Measurements from ENCODE around the gene MAPKBP1.

The MAPKBP1 gene

DNA sequence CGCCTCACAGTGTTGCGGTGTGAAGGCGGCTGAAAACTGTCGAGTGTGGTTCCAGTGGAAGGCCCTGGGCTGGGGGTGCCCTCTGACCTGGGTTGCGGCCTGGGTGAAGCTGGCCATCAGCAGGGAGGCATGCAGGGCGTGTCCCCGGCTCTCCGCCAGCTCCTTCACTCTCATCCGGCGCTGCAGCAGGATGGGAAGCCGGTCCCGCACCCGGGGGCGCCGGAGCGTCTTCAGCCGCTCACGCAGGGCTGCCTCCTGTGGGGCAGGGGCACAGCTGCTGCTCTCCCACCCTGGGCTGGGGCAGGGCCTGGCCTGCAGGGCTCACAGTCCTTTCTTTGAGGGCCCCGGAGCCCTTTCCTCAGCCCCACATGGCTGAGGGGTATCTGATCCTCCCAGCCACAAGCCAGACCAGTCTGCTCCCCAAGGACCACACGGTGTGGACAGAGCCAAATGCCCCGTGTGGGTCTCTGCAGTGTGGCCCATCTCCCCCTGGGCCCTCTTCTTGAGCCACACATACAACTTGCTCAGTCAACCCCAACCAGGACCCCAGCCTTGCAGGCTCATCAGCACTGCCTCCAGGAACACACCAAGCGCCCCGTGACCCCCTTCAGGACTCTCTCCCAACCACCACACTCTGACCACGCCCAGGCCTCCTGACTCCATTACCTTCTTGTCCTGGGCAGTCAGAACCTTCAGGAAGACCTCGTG, 92.7 kb downstream of the MAPKBP1 start:
- Mint-ChIP-seq H3K9me3 (ENCODE audit: low read depth) (no peaks in the 10 kb centered on the region), H3K4me3 (no peak overlapping the region), H3K36me3 (no peaks in the 10 kb centered on the region), H3K4me1 (ENCODE audit: low read depth) (peaks cover 8% of the 10 kb centered on the region), H3K27me3 (no peaks in the 10 kb centered on the region), H3K27ac (no peak overlapping the region)

DNA sequence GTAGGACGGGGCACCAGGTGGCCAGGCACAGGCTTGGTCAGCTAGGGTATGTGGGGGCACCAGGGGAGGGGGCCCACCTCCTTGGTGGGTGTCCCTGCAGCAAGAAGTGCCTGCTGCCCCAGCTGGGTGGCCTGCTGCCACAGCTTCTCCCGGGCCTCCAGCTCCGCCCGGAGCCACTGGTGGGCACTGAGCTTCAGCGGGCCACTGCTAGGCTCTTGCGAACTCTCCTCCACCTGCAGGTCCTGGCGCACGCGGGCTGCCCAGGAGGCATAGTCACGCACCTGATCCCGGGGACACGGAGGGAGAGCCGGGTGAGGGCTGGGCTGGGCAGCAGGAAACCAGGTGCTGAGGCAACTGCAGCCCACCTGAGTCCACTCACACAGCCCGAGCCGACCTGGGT, 94.0 kb downstream of the MAPKBP1 start:
- Mint-ChIP-seq H3K4me1 (ENCODE audit: low read depth) (peaks cover 8% of the 10 kb centered on the region), H3K27ac (no peak overlapping the region), H3K4me3 (no peak overlapping the region)

DNA sequence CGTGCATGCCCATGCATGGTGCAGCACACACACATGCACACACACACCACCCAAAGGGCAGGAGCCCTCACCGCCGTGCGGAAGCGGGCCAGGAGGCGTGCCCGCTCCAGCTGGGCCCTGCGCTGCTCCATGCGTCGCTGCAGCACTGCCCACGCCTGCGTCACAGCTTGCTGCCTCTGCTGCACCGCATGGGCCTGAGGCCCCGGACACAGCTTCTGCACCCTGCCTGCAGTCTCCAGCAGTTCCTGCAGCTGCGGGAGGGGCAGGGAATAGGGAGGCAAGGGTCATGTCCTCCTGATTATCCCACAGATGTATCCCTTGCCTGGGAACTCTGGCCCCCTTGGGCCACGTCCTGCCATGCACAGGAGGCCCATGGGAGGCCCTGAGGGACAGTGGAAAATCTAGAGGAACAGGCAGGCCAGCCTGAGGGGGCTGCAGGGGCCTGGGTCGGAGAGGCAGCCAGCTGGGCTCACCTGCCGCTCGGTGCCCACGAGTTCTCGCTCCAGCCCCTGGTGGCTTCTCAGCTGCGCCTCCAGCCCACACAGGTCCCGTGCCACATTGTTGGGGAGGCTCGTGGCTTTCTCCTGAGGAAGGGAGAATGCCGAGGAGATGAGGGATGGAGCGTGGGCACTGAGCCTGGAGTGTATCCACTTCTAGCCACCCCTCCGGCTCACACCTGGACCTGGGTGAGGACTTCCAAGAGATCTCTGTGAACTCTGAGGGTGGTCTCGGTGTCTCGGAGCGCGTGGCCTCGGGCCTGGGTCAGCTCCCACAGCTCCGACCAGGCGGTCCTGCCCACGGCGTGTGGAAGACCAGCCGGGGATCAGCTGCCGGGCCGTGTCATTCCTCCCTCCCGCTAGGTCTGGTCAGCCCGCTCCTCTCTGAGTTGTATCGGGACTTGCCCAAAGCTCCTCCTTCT, 95.7 kb downstream of the MAPKBP1 start:
- Mint-ChIP-seq H3K36me3 (no peaks in the 10 kb centered on the region), H3K27ac (peak overlapping the region; percentile 81), H3K27me3 (no peaks in the 10 kb centered on the region), H3K9me3 (ENCODE audit: low read depth) (no peaks in the 10 kb centered on the region), H3K4me3 (no peak overlapping the region), H3K4me1 (ENCODE audit: low read depth) (peaks cover 8% of the 10 kb centered on the region)

More for the DNA sequence above, 94.0 kb downstream of the MAPKBP1 start:
- Mint-ChIP-seq H3K9me3 (ENCODE audit: low read depth) (no peaks in the 10 kb centered on the region), H3K36me3 (no peaks in the 10 kb centered on the region), H3K27me3 (no peaks in the 10 kb centered on the region)

DNA sequence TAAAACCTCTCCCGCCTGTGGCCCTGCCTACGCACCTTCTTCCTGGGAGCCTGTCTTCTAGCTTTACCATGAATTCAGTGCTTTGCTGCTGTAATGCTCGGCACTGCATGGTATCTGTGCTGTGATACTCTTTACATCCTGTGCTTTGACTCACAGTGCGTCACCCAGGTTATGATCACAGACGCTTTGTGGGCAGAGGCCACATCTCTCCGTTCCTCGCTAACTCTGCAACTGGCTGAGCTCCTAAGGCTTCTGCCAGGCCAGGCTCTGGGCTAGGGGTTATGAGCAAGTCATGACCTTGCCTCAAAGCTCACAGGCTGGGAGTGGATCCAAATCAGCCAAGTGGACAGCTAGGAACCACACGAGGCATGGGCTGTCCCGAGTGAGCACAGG, 96.4 kb downstream of the MAPKBP1 start:
- Mint-ChIP-seq H3K4me1 (ENCODE audit: low read depth) (peaks cover 8% of the 10 kb centered on the region), H3K36me3 (no peaks in the 10 kb centered on the region), H3K27ac (peak overlapping the region; percentile 81), H3K9me3 (ENCODE audit: low read depth) (no peaks in the 10 kb centered on the region), H3K27me3 (no peaks in the 10 kb centered on the region), H3K4me3 (no peak overlapping the region)

DNA sequence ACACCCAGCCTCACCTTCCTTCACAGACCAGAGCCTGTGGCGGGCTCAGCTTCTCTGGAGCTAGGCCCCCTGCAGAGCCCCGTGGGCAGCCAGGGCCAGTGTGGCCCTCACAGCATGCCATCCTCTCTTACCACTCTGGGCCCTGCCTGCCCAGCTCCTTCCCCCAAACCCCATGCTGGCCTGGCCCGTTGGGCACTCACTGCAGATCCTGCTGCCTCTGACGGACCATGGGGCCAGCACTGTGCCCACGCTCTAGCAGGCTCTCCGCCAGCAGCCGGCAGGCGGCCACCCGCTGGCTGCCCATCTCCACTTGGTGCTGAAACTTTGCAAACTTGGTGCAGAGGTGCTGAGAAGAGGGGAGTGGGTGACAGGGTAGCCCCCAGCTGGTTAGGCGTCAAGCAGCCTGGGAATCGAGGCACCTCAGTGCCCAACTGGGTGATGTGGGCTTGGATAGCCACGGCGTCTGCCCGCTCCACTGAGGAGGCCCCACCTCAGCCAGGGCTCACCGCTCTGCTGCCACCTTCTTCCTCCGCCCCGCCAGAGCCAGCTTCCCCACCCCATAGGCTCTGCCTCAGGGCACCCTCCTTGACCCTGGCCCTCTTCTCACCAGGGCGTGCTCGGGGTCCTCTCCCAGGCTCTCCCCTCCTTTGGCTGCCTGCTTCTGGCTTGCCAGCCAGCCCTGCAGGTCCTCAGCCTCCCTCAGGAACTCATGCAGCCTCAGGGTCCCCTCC, 97.1 kb downstream of the MAPKBP1 start:
- Mint-ChIP-seq H3K9me3 (ENCODE audit: low read depth) (no peaks in the 10 kb centered on the region), H3K27ac (no peak overlapping the region), H3K4me1 (ENCODE audit: low read depth) (peaks cover 8% of the 10 kb centered on the region)

DNA sequence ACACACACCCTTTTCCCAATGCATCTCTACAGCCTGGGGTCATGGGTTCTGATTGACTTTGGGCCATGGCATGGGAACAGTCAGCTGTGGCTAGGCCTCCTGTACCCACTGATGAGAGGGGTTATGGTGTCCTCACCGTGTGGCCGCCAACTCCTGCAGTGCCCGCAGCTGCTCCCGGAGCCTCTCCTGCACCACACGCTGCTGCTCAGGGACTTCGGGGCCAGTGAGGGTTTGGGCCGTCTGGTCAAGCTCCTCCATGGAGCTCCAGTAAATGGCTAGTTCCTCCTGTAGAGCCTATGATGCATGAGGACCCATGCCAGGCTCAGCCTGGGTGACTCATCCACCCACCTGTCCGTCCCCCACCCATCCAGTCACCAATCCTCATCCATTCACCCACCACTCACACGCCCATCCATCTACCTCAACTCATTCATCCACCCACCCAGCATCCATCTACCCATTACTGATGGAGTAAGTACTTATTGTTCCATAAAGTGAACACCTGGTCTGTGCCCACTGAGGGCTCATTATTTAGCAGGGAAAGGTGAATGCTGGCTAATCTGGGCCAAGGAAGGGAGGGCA, 98.0 kb downstream of the MAPKBP1 start:
- Mint-ChIP-seq H3K9me3 (ENCODE audit: low read depth) (no peaks in the 10 kb centered on the region), H3K27ac (no peak overlapping the region), H3K4me3 (no peak overlapping the region), H3K27me3 (no peaks in the 10 kb centered on the region), H3K36me3 (no peaks in the 10 kb centered on the region), H3K4me1 (ENCODE audit: low read depth) (peaks cover 8% of the 10 kb centered on the region)

More for the DNA sequence above, 97.1 kb downstream of the MAPKBP1 start:
- Mint-ChIP-seq H3K27me3 (no peaks in the 10 kb centered on the region), H3K4me3 (no peak overlapping the region), H3K36me3 (no peaks in the 10 kb centered on the region)

DNA sequence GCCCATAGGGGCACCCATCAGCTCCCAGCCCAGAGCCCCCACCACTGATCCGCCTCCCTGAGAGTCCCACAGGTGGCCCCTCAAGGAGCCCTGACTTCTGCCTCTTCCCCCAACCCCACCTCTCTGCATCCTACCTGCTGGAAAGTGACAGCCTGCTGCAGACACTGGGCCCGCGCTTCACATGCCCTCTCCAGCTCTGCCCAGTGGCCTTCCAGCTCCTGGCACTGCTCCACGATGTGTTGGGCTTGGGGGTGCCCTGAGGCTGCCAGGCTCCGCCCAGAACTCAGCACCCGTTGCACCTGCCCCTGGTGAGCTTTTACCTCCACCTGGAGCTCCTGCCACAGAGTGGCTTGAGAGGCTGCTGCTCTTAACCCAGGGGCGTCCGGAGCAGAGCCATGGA, 99.4 kb downstream of the MAPKBP1 start:
- Mint-ChIP-seq H3K27ac (no peak overlapping the region), H3K9me3 (ENCODE audit: low read depth) (no peaks in the 10 kb centered on the region), H3K4me1 (ENCODE audit: low read depth) (peaks cover 8% of the 10 kb centered on the region)

DNA sequence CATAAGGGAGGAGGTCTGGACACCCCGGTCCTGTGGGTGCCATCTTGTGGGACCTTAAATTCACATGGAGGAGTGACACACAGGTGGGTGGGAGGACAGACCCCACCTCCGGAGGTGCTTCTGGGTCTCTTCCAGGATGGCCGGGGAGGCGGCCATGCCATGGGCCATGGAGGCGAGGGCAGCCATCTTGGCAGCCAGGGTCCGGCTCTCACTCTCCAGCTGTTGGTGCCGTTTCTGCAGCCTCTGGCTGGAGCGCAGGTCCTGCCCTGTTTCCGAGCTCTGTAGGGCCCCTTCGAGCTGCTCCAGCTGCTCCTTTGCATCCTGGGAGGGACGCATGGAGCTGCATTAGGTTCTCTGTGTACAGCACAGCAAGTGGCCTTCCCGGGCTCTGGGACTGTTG, 100.5 kb downstream of the MAPKBP1 start:
- Mint-ChIP-seq H3K27me3 (no peaks in the 10 kb centered on the region), H3K27ac (no peak overlapping the region), H3K4me1 (ENCODE audit: low read depth) (peaks cover 8% of the 10 kb centered on the region), H3K9me3 (ENCODE audit: low read depth) (no peaks in the 10 kb centered on the region), H3K36me3 (no peaks in the 10 kb centered on the region), H3K4me3 (no peak overlapping the region)

More for the DNA sequence above, 99.4 kb downstream of the MAPKBP1 start:
- H3K4me3 Mint-ChIP-seq: no peak overlapping the region
- H3K36me3 Mint-ChIP-seq: no peaks in the 10 kb centered on the region
- H3K27me3 Mint-ChIP-seq: no peaks in the 10 kb centered on the region

DNA sequence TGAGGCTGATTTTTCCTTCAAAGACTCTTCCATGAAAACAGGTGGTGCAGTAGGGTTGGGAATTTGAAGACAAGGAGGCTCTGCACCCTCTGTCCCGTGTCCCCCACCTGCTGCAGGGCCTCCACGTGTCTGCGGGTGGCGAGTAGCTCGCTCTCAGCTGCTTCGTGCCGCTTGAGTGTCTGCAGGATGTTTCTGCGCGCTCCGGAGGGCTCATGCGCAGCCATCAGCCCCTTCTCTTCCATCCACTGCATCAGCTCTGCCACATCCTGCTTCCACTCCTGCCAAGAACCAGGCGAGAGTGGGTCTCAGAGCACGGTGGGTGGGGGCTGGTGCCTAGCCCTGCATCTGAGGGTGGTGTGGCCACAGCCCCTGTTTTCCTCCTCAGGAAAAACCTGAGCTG, 101.7 kb downstream of the MAPKBP1 start:
- Mint-ChIP-seq H3K4me1 (ENCODE audit: low read depth) (peaks cover 2% of the 10 kb centered on the region), H3K9me3 (ENCODE audit: low read depth) (no peaks in the 10 kb centered on the region), H3K36me3 (no peaks in the 10 kb centered on the region), H3K4me3 (no peak overlapping the region), H3K27me3 (peaks cover 2% of the 10 kb centered on the region), H3K27ac (no peak overlapping the region)

DNA sequence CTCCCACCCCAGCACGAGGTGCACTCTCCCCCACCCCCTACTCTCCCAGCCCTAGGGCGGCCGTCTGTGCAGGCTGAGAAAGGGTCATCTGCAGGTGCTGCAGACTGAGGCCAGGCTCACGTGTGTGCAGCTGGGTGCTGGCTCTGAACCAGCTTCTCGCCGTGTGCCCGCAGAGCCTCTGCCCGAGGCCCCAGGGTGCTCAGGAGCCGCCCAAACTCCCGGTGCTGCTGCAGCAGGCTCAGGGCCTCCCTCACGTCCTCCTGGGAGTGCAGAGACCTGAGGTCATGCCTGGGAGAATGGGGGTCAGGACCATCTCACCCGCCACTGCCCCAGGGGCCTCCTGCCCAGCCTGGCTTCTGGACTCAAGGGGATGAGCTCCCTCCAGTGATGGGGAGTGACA, 102.4 kb downstream of the MAPKBP1 start:
- Mint-ChIP-seq H3K4me3 (no peak overlapping the region), H3K27ac (no peak overlapping the region), H3K4me1 (ENCODE audit: low read depth) (peaks cover 5% of the 10 kb centered on the region), H3K27me3 (peaks cover 5% of the 10 kb centered on the region), H3K36me3 (no peaks in the 10 kb centered on the region), H3K9me3 (ENCODE audit: low read depth) (no peaks in the 10 kb centered on the region)

All from activated naive CD8-positive, alpha-beta T cell (primary cell).